CD14-positive monocyte (primary cell): ENCODE results near the gene FBXW4. TPM values are rescaled to one million over a fixed set of nuclear protein-coding genes. Genes with fewer than 3 reads are reported as not detected.

Experiments
- DNase-seq, 3 donors: peaks; one replicate each; pipeline ENCODE4 v3.0.0-alpha.2; 2011 to 2022
- H2AFZ ChIP-seq: 2 replicates; pipeline ENCODE4 v1.6.0; 2012; ENCODE audit warnings: mild to moderate bottlenecking, low read depth, low read length, inconsistent platforms; ENCODE audit not compliant: insufficient read depth, poor library complexity, severe bottlenecking
- H3K27ac ChIP-seq, 2 donors: 1 replicate in 1 of 2; 2 replicates in 1 of 2; pipeline ENCODE4 v1.5.1; 2012 to 2013; ENCODE audit warnings: low read length in 2 of 2, control low read depth in 1 of 2, inconsistent platforms in 1 of 2, low read depth in 1 of 2, mild to moderate bottlenecking in 1 of 2
- H3K27me3 ChIP-seq, 2 donors: one replicate each; pipeline versions ENCODE4 v1.6.0 to v1.6.1; 2011 to 2013; ENCODE audit warnings: low read length in 2 of 2; ENCODE audit not compliant: control insufficient read depth in 2 of 2, insufficient read depth in 2 of 2
- H3K36me3 ChIP-seq, 2 donors: replicated peaks in 1 of 2; 1 replicate in 1 of 2; 2 replicates in 1 of 2; pipeline versions ENCODE4 v1.5.1 to v1.6.1; 2012 to 2013; ENCODE audit warnings: low read length in 2 of 2, control low read depth in 1 of 2, inconsistent platforms in 1 of 2, mild to moderate bottlenecking in 1 of 2; ENCODE audit not compliant: insufficient read depth in 2 of 2, control insufficient read depth in 1 of 2
- H3K4me1 ChIP-seq, 2 donors: 1 replicate in 1 of 2; 2 replicates in 1 of 2; pipeline versions ENCODE4 v1.5.1 to v1.6.1; 2012 to 2013; ENCODE audit warnings: low read length in 2 of 2, control low read depth in 1 of 2, inconsistent platforms in 1 of 2, mild to moderate bottlenecking in 1 of 2, moderate library complexity in 1 of 2; ENCODE audit not compliant: insufficient read depth in 2 of 2, control insufficient read depth in 1 of 2
- H3K4me2 ChIP-seq: replicated peaks from 2 replicates; pipeline ENCODE3; 2012; ENCODE audit warnings: low read length, moderate library complexity, mild to moderate bottlenecking; ENCODE audit not compliant: poor library complexity, severe bottlenecking; ENCODE audit errors: extremely low read depth
- H3K4me3 ChIP-seq, 3 experiments: fragments of 200-600 bp in 1 of 3; sonication (generic) in 1 of 3; replicated peaks in 1 of 3; 1 replicate in 2 of 3; 2 replicates in 1 of 3; pipeline ENCODE4 v1.5.1; 2011 to 2013; ENCODE audit warnings: low read length in 3 of 3, mild to moderate bottlenecking in 3 of 3, control low read depth in 2 of 3, low read depth in 2 of 3, inconsistent platforms in 1 of 3, moderate library complexity in 1 of 3
- H3K79me2 ChIP-seq: 2 replicates; pipeline ENCODE4 v1.6.0; 2012; ENCODE audit warnings: mild to moderate bottlenecking, control low read depth, inconsistent platforms, low read length, moderate library complexity; ENCODE audit not compliant: insufficient read depth
- H3K9ac ChIP-seq: 2 replicates; pipeline ENCODE4 v1.6.0; 2017; ENCODE audit warnings: low read length, mild to moderate bottlenecking; ENCODE audit not compliant: insufficient read depth, poor library complexity, severe bottlenecking
- H3K9me3 ChIP-seq, 2 donors: replicated peaks in 1 of 2; 1 replicate in 1 of 2; 2 replicates in 1 of 2; pipeline versions ENCODE4 v1.5.1 to v1.6.1; 2012 to 2013; ENCODE audit warnings: low read length in 2 of 2, control low read depth in 1 of 2; ENCODE audit not compliant: control insufficient read depth in 1 of 2, insufficient read depth in 1 of 2
- H4K20me1 ChIP-seq: 2 replicates; pipeline ENCODE4 v1.6.0; 2012; ENCODE audit warnings: mild to moderate bottlenecking, low read length, control low read depth, moderate library complexity; ENCODE audit not compliant: insufficient read depth
- H3K27ac Mint-ChIP-seq, 7 donors: one replicate each; pipeline ENCODE4 v1.8.0; 2020; ENCODE audit warnings: mild to moderate bottlenecking in 7 of 7, mixed read lengths in 7 of 7, moderate library complexity in 6 of 7, inconsistent platforms in 2 of 7
- H3K27me3 Mint-ChIP-seq, 3 donors: one replicate each; pipeline ENCODE4 v1.8.0; 2021 to 2022; ENCODE audit warnings: low read depth in 3 of 3, mild to moderate bottlenecking in 3 of 3, mixed read lengths in 3 of 3, moderate library complexity in 3 of 3, inconsistent platforms in 1 of 3
- H3K36me3 Mint-ChIP-seq, 2 donors: one replicate each; pipeline ENCODE4 v1.8.0; 2020; ENCODE audit warnings: mixed read lengths in 2 of 2, inconsistent platforms in 1 of 2, mild to moderate bottlenecking in 1 of 2
- H3K4me1 Mint-ChIP-seq: one replicate; pipeline ENCODE4 v1.8.0; 2020; ENCODE audit warnings: mild to moderate bottlenecking, mixed read lengths
- H3K4me3 Mint-ChIP-seq, 2 donors: one replicate each; pipeline ENCODE4 v1.8.0; 2020; ENCODE audit warnings: mild to moderate bottlenecking in 2 of 2, mixed read lengths in 2 of 2, moderate library complexity in 1 of 2
- H3K9me3 Mint-ChIP-seq, 7 donors: one replicate each; pipeline ENCODE4 v1.8.0; 2020 to 2022; ENCODE audit warnings: mixed read lengths in 7 of 7, mild to moderate bottlenecking in 6 of 7, moderate library complexity in 6 of 7, inconsistent platforms in 2 of 7
- CTCF ChIP-seq: fragments of 200-600 bp; IDR thresholded peaks from one replicate; pipeline ENCODE4 v1.8.0; 2022; ENCODE audit warnings: antibody characterized with exemption, mild to moderate bottlenecking
- WGBS: methylation state at CpG from one replicate; pipeline ENCODE4 v1.1.5; 2013; ENCODE audit warnings: missing lambda C conversion rate; ENCODE audit not compliant: insufficient coverage; 5-methylcytosine and 5-hydroxymethylcytosine counted together
- intact Hi-C, 2 donors: fragments of 100-400 bp; cut with micrococcal nuclease; formaldehyde crosslinking; loops; one replicate each; pipeline versions ENCODE4 v1.15.0 to v1.15.1; 2023
- polyA plus RNA-seq, 3 donors: library from polyadenylated mRNA; depleted of rRNA in 1 of 3; unstranded in 2 of 3; stranded (reverse) in 1 of 3; fragments of 300-500 nt in 2 of 3; fragments of >200 nt in 1 of 3; fragmentation: Illumina TruSeq in 2 of 3; gene quantifications; 1 replicate in 2 of 3; 2 replicates in 1 of 3; pipeline ENCODE4 v1.2.3, GENCODE V29; 2012 to 2021

FBXW4 gene
- polyA plus RNA-seq, 3 donors = 1.1 to 30.8 (median 1.8) TPM

- Histone ChIP-seq H3K36me3 (peaks cover 38 to 45% of the 10 kb centered on the region in 2 donors), H3K9ac (no peak overlapping the region), H3K79me2 (peaks cover 20% of the 10 kb centered on the region), H3K27me3 (no peaks in the 10 kb centered on the region), H4K20me1 (no peaks in the 10 kb centered on the region), H3K4me1 (peaks cover 19 to 25% of the 10 kb centered on the region in 2 donors), H3K4me2 (no peak overlapping the region), H3K27ac (no peak overlapping the region), H2AFZ (no peak overlapping the region), H3K4me3 (no peak overlapping the region), H3K9me3 (no peaks in the 10 kb centered on the region)
- TF ChIP-seq CTCF = no peak
- no peak for DNase-seq
- Mint-ChIP-seq H3K4me3 (no peak overlapping the region), H3K27me3 (peaks cover 0 to 1% (median 0%) of the 10 kb centered on the region in 3 donors), H3K36me3 (peaks cover 42% of the 10 kb centered on the region in 2 donors), H3K4me1 (peaks cover 22% of the 10 kb centered on the region), H3K9me3 (no peaks in the 10 kb centered on the region), H3K27ac (no peak overlapping the region)
- WGBS = 99% methylated on average over 9 of the region's 9 CpGs
- intact Hi-C loops = loop anchor here in 1 of 2 donors (5.0 kb wide), 1 partner anchor 234 kb away; the partner anchor contains the start of gene BTRC
These were observed 109.1 kb downstream of the FBXW4 start for GRCh38 chr10:101585841-101586240.

- WGBS = 99% methylated on average over 8 of the region's 10 CpGs
- H3K4me3 Mint-ChIP-seq = no peak overlapping the region
- Histone ChIP-seq H3K36me3 (peaks cover 74 to 89% of the 10 kb centered on the region in 2 donors), H3K27ac (no peak overlapping the region), H3K9me3 (no peaks in the 10 kb centered on the region), H3K27me3 (no peaks in the 10 kb centered on the region), H2AFZ (no peak overlapping the region), H3K4me2 (no peak overlapping the region), H3K9ac (no peak overlapping the region), H3K79me2 (no peaks in the 10 kb centered on the region), H4K20me1 (no peaks in the 10 kb centered on the region), H3K4me1 (no peaks in the 10 kb centered on the region), H3K4me3 (no peak overlapping the region)
- no peaks in the 10 kb centered on the region for H3K9me3 Mint-ChIP-seq
- H3K27me3 Mint-ChIP-seq = peaks cover 0 to 1% (median 0%) of the 10 kb centered on the region in 3 donors
- no peak for TF ChIP-seq CTCF
- peaks cover 71 to 85% of the 10 kb centered on the region in 2 donors for H3K36me3 Mint-ChIP-seq
- H3K4me1 Mint-ChIP-seq = peaks cover 1% of the 10 kb centered on the region
- intact Hi-C loops = no loop called here
- no peak for DNase-seq
- no peak overlapping the region for H3K27ac Mint-ChIP-seq
These were observed 114.2 kb downstream of the FBXW4 start for GRCh38 chr10:101580486-101581399.
